GM18507 (cell line): Measurements from ENCODE around the gene N4BP2.
"Not testable (repeated sequence)": the region's sequence is repeated elsewhere in the genome, so short reads cannot be mapped to it uniquely, and the experiment has no call there.

Experiments used
- DNase-seq: peaks from one replicate; pipeline ENCODE4 v3.0.0; 2011; ENCODE audit warnings: low read depth; ENCODE audit not compliant: insufficient read length; ENCODE audit errors: extremely low spot score
- FAIRE-seq: peaks from 2 replicates; lab custom pipeline; 2011; peaks lifted over from hg19 to GRCh38; lab: Jason Lieb, UNC

The N4BP2 gene

DNA sequence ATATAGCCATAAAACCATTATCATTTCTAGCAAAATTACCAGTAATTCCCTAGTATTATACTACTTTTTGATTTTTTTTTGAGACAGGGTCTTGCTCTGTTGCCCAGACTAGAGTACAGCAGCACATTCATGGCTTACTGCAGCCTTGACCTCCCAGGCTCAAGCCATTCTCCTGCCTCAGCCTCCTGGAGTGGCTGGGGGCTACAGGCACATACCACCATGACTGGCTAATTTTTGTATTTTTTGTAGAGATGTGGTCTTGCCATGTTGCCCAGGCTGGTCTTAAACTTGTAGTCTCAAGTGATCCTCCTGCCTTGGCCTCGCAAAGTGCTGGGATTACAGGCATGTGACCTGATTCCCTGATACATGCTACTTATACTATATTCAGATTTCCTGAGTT is 13.7 kb downstream of the N4BP2 start:
- FAIRE-seq: no peak
- DNase-seq: no peak

- FAIRE-seq: no peak
Observed at GRCh38 chr4:40086421-40086820, 29.8 kb downstream of the N4BP2 start.

DNA sequence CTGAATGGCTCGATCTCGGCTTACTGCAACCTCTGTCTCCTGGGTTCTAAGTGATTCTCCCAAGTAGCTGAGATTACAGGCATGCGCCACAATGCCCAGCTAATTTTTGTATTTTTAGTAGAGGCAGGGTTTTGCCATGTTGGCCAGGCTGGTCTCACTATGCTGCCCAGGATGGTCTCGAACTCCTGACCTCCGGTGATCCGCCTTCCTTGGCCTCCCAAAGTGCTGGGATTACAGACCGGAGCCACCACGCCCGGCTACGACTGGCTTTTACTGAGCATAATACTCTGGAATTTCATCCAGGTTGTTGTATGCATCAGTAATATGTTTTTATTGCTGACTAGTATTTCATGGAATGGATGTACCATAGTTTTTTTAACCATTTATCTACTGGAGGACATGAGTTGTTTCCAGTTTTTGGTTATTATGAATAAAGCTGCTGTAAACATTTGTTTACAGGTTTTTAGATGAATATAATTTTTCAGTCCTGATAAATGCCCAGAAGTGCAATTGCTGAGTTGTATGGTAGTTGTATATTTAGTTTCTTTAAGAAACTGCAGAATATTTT is 31.2 kb downstream of the N4BP2 start:
- DNase-seq: no peak
- FAIRE-seq: no peak

More at GRCh38 chr4:40086421-40086820, 29.8 kb downstream of the N4BP2 start:
- DNase-seq: no peak

GRCh38 chr4:40093400-40093799 is 36.8 kb downstream of the N4BP2 start:
- not testable (repeated sequence) for FAIRE-seq, DNase-seq

- FAIRE-seq: no peak
- no peak for DNase-seq
Observed at GRCh38 chr4:40099010-40099409, 42.4 kb downstream of the N4BP2 start.

DNA sequence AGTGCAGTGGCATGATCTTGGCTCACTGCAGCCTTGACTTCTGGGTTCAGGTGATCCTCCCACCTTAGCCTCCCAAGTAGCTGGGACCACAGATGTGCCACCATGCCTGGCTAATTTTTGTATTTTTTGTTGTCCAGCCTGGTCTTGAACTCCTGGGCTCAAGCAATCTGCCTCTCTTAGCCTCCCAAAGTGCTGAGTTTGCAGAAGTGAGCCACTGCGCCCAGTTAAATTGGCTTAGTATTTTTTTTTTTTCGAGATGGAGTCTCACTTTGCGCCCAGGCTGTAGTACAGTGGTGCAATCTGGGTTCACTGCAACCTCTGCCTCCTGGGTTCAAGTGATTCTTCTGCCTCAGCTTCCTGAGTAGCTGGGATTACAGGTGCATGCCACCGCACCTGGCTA is 50.5 kb downstream of the N4BP2 start:
- FAIRE-seq, DNase-seq: not testable (repeated sequence)

- FAIRE-seq (no peak), DNase-seq (no peak)
Observed at GRCh38 chr4:40112027-40112792, 55.6 kb downstream of the N4BP2 start.

DNA sequence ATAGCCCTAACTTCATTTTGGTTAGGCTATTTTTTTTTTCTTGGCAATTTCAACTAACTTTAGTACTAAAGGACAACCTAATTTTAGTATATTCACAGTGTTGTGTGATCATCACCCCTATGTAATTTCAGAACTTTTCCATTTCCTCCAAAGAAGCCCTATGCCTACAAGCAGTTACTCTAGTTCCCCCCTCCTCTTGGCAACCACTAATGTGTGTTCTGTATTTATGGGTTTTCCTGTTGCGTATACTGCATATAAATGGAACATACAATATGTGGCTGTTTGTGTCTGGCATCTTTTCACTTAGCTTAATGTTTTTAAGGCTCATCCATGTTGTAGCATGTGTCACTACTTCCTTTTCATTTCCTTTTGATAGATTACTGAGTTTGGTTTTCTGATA is 57.6 kb downstream of the N4BP2 start:
- no peak for FAIRE-seq
- DNase-seq: no peak

DNA sequence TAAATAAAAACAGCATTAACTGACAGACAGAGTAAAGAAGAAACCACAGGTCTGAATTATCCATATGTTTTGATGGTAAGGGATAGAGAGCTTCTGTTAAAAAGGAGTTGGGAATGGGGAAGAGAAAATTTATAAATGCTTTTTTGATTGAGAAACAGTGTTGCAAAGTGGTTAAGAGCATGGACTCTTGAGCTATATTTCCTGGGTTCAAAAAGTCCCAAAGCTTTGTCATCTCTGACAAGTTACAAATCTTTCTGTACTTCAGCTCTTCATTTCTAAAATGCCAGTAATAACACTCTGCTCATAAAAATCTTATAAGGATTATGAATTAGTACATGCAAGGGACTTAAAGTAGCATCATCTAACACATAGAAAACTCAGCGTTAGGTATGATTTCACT is 62.2 kb downstream of the N4BP2 start:
- DNase-seq: no peak

GRCh38 chr4:40119344-40119743 is 62.7 kb downstream of the N4BP2 start:
- FAIRE-seq: no peak
- no peak for DNase-seq

More for the DNA sequence above, 62.2 kb downstream of the N4BP2 start:
- no peak for FAIRE-seq

DNA sequence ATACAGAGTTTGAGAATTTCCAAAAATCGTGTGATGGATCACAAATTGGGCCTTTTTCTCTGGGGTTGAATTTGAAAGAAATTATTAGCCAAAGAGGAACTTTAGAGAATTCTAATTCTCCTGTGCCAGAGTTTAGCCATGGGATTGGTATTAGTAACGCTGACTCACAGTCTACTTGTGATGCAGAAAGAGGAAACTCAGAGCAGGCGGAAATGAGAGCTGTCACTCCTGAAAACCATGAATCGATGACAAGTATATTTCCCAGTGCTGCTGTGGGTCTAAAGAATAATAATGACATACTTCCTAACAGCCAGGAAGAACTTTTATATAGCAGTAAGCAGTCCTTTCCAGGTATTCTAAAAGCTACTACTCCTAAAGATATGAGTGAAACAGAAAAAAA is 64.9 kb downstream of the N4BP2 start:
- no peak for DNase-seq
- FAIRE-seq: peak; percentile 68

GRCh38 chr4:40122941-40123340 is 66.3 kb downstream of the N4BP2 start:
- FAIRE-seq (no peak), DNase-seq (no peak)

DNA sequence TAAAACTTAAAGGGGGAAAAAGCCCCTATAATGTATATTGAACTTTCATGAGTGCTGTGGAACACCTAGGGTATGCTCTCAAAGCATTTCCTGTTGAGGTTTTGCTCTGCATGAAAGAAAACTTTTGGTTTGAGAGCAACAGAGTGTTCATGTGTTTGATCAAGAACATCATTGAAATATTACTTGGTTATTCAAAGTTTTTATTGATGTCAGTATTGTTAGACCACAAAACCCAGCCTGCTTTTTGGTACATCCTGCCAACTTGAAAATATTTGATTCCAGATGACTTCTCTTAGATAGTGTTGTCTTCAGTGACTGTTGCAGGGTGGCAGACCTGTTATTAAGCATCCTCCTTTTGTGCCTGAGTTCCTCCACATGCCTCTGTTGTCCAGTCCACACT is 68.0 kb downstream of the N4BP2 start:
- FAIRE-seq (no peak), DNase-seq (no peak)

- FAIRE-seq (no peak), DNase-seq (no peak)
Observed at GRCh38 chr4:40130401-40131036, 73.9 kb downstream of the N4BP2 start.

DNA sequence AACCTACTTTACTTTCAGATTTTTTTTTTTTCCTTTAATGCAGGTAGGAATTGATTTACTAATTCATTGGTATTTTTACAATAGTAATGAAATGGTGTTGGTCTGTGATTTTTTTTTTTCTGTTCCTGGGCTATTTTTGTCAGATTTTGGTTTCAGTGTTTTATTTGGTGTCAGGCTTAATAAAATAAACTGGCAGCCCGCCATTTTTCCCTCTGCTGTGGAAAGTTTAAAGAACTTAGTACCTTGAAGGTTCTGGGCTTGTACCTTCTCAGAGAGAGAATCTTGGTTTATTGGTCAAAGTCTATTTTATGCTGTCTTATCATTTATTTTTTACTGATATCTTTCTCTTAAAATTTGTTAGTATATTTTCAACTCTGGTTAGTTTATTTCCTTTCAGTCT is 76.2 kb downstream of the N4BP2 start:
- DNase-seq (no peak), FAIRE-seq (no peak)

GRCh38 chr4:40134206-40134917 is 77.7 kb downstream of the N4BP2 start:
- DNase-seq (no peak), FAIRE-seq (no peak)

- DNase-seq, FAIRE-seq: not testable (repeated sequence)
Observed at GRCh38 chr4:40136202-40136601, 79.6 kb downstream of the N4BP2 start.

GRCh38 chr4:40140196-40140595 is 83.5 kb downstream of the N4BP2 start:
- DNase-seq: no peak
- FAIRE-seq: no peak

DNA sequence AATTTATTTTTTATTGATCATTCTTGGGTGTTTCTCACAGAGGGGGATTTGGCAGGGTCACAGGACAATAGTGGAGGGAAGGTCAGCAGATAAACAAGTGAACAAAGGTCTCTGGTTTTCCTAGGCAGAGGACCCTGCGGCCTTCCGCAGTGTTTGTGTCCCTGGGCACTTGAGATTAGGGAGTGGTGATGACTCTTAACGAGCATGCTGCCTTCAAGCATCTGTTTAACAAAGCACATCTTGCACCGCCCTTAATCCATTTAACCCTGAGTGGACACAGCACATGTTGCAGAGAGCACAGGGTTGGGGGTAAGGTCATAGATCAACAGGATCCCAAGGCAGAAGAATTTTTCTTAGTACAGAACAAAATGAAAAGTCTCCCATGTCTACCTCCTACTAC is 83.9 kb downstream of the N4BP2 start:
- FAIRE-seq, DNase-seq: not testable (repeated sequence)

DNA sequence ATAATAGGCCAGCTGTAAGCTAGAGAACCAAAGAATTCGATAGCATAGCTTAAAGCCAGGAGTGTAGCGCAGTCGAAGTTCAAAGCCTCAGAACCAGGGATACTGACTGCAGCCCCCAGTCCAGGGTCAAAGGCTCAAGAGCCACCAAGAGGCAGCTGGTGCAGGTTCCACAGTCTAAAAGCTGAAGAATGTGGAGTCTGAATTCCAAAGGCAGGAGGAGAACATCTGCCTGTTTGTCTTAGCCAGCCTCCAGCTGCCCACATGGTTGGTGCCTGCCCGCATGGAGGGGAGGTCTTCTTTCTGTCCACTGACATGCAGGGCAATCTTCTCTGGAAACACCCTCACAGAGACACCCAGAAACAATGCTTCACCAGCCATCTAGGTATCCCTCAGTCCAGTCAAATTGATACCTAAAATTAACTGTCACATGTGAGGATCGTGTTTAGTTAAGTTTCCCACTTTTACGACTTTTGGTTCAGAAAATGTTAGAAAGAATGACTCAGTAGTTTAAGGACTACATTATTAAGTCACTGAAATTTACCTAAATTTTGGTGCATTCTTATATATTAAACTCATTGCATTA is 87.4 kb downstream of the N4BP2 start:
- FAIRE-seq: no peak
- no peak for DNase-seq
